GM15510 (cell line): ENCODE results near the gene SPG11.

Experiments used
- POLR2A ChIP-seq: IDR thresholded peaks from 3 replicates; pipeline ENCODE4 v1.6.1; 2011; ENCODE audit warnings: borderline replicate concordance; ENCODE audit not compliant: insufficient read length; ENCODE audit errors: extremely low read depth

The SPG11 gene

DNA sequence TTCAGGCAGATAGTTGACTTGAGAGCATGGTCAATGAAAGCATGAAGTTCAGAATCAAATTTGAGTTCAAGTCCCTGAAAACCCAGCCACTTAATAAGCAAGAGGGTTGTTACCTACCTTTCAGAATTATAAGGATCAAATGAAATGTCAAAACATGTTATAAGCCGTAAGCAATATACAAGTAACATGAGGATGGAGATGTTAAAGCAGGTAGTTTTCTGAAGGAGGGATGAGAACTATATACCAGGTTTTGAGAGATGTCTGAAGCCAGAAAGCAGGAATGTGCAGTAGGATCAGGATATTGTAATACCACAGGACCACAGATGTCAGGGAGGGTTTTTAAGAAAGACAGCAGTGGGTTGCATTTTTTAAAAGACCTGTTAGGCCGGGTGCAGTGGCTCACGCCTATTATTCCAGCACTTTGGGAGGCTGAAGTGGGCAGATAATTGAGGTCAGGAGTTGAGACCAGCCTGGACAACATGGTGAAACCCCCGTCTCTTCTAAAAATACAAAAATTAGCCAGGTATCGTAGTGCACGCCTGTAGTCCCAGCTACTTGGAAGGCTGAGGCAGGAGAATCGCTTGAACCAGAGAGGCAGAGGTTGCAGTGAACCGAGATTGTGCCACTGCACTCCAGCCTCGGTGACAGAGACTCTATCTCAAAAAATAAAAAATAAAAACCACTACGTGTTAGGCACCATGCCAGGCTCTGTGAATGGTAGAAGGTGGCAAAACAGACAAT is 133.4 kb downstream of the SPG11 start:
- no peak for TF ChIP-seq POLR2A

DNA sequence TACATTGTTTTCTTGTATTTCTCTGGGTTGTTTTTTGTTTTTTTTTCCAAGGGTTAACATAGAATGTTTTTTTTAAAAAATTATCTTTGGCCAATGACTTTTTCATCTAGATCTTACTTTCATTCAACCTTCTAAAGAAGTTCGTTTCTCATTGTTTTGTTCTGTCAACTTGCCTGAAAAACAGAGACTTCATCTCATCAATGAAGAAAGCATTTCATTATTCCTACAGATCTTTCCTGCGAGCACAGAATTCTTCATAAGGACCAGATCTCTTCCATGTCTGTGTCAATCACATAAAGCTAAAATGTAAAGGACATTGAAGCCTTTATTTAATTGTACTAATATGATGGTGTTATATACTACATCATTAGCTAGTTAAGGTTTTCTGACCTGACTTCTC is 136.2 kb downstream of the SPG11 start:
- no peak for TF ChIP-seq POLR2A

DNA sequence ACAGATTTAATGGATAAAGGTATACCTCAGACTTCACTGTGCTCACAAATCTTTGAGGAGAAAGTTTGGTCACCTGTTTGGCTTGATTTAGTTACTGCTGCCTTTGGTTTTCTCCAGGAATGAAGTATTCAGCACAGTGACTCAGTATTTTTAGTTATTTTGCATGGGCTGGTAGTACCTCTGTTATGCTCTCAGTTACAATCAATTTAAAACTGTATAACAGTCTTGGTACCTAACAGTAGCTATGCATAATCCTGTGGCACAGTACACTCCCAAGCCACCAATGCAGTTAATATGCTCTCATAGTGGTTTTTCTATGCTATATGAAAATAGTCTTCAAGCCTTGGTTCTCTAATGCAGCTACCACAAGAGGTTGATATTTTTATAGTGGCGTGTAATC is 138.4 kb downstream of the SPG11 start:
- no peak for TF ChIP-seq POLR2A

DNA sequence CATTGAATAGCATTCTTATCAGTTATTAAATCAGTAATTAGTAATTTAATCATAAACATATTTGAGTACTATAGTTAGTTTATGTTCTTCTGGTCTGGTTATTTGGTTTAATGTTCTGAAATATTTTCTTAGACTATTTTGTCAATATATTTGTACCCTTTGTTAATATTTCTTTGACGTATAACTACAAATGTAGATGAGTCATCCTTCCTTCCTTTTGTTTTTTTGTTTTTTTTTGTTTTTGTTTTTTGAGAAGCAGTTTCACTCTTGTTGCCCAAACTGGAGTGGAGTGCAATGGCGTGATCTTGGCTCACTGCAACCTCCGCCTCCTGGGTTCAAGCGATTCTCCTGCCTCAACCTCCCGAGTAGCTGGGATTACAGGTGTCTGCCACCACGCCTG is 143.9 kb downstream of the SPG11 start:
- no peak for TF ChIP-seq POLR2A

DNA sequence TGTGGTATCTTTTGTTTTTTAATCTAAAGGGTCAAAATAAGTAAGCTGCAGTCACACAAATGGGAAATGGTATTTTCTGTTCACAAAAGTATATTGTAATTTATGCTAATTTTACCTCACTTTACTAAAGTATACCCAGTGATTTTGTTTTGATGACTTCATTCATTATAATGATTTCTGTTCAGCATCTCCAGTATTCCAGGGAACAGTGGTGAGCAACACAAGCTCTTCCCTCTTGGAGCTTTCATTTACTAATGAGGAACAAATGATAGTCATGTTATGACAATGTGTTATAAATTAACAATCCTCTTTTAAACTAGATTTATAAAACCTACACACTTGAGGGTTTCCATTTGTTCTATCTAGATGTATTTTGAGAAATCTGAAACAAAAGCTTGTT is 147.0 kb downstream of the SPG11 start:
- TF ChIP-seq POLR2A: no peak
